ENCODE measurements around the gene CNPY1. TPM values are rescaled to one million over a fixed set of nuclear protein-coding genes. Genes with fewer than 3 reads are reported as not detected.

CNPY1 gene
- polyA plus RNA-seq, 1 experiment = not detected

GRCh38 chr7:155562106-155562505 is 15.7 kb upstream of the CNPY1 start:
- Histone ChIP-seq H3K27me3 (ENCODE audit: control insufficient read depth, insufficient read depth, low read length) (no peaks in the 10 kb centered on the region), H3K9me3 (ENCODE audit: control insufficient read depth, insufficient read depth, low read length) (no peaks in the 10 kb centered on the region; the same call in 1 of the 2 replicates), H3K27ac (ENCODE audit: low read depth, low read length) (no peak overlapping the region), H3K4me3 (ENCODE audit: low read depth, low read length) (no peak overlapping the region)
- TF ChIP-seq, protein P1, sequence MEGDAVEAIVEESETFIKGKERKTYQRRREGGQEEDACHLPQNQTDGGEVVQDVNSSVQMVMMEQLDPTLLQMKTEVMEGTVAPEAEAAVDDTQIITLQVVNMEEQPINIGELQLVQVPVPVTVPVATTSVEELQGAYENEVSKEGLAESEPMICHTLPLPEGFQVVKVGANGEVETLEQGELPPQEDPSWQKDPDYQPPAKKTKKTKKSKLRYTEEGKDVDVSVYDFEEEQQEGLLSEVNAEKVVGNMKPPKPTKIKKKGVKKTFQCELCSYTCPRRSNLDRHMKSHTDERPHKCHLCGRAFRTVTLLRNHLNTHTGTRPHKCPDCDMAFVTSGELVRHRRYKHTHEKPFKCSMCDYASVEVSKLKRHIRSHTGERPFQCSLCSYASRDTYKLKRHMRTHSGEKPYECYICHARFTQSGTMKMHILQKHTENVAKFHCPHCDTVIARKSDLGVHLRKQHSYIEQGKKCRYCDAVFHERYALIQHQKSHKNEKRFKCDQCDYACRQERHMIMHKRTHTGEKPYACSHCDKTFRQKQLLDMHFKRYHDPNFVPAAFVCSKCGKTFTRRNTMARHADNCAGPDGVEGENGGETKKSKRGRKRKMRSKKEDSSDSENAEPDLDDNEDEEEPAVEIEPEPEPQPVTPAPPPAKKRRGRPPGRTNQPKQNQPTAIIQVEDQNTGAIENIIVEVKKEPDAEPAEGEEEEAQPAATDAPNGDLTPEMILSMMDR (IDR thresholded peaks at IDR 0.05; ENCODE audit: low read depth, low read length) = no peak
- ChIA-PET CTCF (no interaction called here), POLR2A (no interaction called here)
- DNase-seq (ENCODE audit: low read depth, low spot score) = no peak

DNA sequence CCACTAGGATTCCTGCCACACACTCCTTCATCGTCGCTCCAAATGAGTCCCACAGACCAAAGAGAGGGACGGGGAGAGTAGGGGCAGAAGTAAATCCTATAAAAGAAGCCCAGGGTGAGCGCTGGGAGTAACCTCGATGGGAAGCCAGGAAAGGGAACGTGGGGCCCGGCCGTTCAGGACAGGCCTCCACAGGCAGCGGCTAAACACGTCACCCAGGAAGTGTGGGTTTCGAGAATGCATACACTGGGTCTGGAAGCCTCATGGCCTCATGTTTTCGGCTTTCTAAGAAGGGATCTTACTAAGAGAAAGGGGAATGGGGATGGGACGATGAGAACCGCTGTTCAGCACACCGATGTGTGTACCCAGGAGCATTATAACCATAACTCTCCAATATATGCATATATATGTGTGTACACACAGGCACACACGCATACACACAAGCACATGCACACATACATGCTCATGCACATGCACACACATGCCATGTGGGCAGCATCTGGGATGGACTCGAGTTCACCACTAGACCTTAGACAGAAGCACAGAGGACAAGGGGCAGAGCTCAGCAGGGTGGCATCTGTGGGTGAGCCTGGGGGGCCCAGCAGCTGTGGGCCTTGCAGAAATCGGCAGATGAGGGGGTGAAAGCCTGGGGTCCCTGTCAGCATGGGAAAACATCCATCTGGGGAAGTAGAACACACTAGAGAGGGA is 14.8 kb upstream of the CNPY1 start:
- no peaks in the 10 kb centered on the region for H3K27me3 ChIP-seq (ENCODE audit: control insufficient read depth, insufficient read depth, low read length)
- no peak overlapping the region for H3K27ac ChIP-seq (ENCODE audit: low read depth, low read length)
- no peak for DNase-seq (ENCODE audit: low read depth, low spot score)
- ChIA-PET CTCF (no interaction called here), POLR2A (no interaction called here)
- TF ChIP-seq, protein P1 (IDR thresholded peaks at IDR 0.05; ENCODE audit: low read depth, low read length) = no peak
- no peaks in the 10 kb centered on the region; the same call in 1 of the 2 replicates for H3K9me3 ChIP-seq (ENCODE audit: control insufficient read depth, insufficient read depth, low read length)
- no peak overlapping the region for H3K4me3 ChIP-seq (ENCODE audit: low read depth, low read length)

GRCh38 chr7:155560196-155560885 is 14.0 kb upstream of the CNPY1 start:
- Histone ChIP-seq H3K4me3 (ENCODE audit: low read depth, low read length) (no peak overlapping the region), H3K9me3 (ENCODE audit: control insufficient read depth, insufficient read depth, low read length) (no peaks in the 10 kb centered on the region; the same call in 1 of the 2 replicates), H3K27me3 (ENCODE audit: control insufficient read depth, insufficient read depth, low read length) (no peaks in the 10 kb centered on the region), H3K27ac (ENCODE audit: low read depth, low read length) (no peak overlapping the region)
- TF ChIP-seq, protein P1 (IDR thresholded peaks at IDR 0.05; ENCODE audit: low read depth, low read length) = no peak
- no peak for DNase-seq (ENCODE audit: low read depth, low spot score)
- ChIA-PET CTCF (interaction anchor here (1.0 kb wide), 1 partner anchor 38 kb away, joined by 4 read pairs; no protein-coding TSS in a partner anchor), POLR2A (no interaction called here)

GRCh38 chr7:155559519-155560108 is 13.3 kb upstream of the CNPY1 start:
- ChIA-PET CTCF (interaction anchor here (1.0 kb wide), 1 partner anchor 39 kb away, joined by 4 read pairs; no protein-coding TSS in a partner anchor), POLR2A (no interaction called here)

More at GRCh38 chr7:155559519-155560108, 13.3 kb upstream of the CNPY1 start:
- Histone ChIP-seq H3K9me3 (ENCODE audit: control insufficient read depth, insufficient read depth, low read length) (no peaks in the 10 kb centered on the region; the same call in 1 of the 2 replicates), H3K4me3 (ENCODE audit: low read depth, low read length) (no peak overlapping the region), H3K27ac (ENCODE audit: low read depth, low read length) (no peak overlapping the region), H3K27me3 (ENCODE audit: control insufficient read depth, insufficient read depth, low read length) (no peaks in the 10 kb centered on the region)
- TF ChIP-seq, protein P1 (IDR thresholded peaks at IDR 0.05; ENCODE audit: low read depth, low read length) = no peak
- no peak for DNase-seq (ENCODE audit: low read depth, low spot score)

Data from AG04450 (cell line).